ENCODE data around the gene CARD19.

DNA sequence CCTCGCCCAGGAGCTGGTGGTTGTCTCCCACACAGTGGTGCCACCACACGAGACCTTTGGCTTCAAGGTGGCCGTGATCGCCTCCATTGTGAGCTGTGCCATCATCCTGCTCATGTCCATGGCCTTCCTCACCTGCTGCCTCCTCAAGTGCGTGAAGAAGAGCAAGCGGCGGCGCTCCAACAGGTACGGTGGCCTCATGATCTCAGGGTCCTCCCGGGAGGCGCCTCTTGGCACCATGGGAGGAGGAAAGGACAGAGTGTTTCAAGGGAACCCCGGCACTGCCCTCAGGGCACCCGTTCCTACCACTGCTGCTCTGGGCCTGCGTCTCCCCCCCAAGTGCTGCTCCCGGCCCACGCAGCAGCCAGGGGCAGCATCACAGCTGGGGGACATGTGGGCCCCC lies 18.2 kb upstream of the CARD19 start:
- TF ChIP-seq POLR2AphosphoS5 (IDR thresholded peaks at IDR 0.05; ENCODE audit: insufficient read depth in 1 of 2, low read depth in 1 of 2) (no peak), POLR2A (IDR thresholded peaks at IDR 0.05) (no peak)
